ENCODE data around the gene SIM2.

The SIM2 gene

GRCh38 chr21:36710729-36711048 is 11.8 kb downstream of the SIM2 start:
- no peak for TF ChIP-seq CTCF (IDR thresholded peaks at IDR 0.05; ENCODE audit: low read depth, low read length)
- in situ Hi-C loops (cut with HindIII; ENCODE audit: low sequenced_read_pairs) = no loop called here
- DNase-seq (ENCODE audit: low read depth, low spot score) = no peak
- no peak overlapping the region for H3K4me3 ChIP-seq (ENCODE audit: low read depth, low read length)

- no peak overlapping the region for H3K4me3 ChIP-seq (ENCODE audit: low read depth, low read length)
- no peak for TF ChIP-seq CTCF (IDR thresholded peaks at IDR 0.05; ENCODE audit: low read depth, low read length)
- in situ Hi-C loops (cut with HindIII; ENCODE audit: low sequenced_read_pairs) = no loop called here
- no peak for DNase-seq (ENCODE audit: low read depth, low spot score)
Measured at GRCh38 chr21:36713746-36714145, 14.8 kb downstream of the SIM2 start.

DNA sequence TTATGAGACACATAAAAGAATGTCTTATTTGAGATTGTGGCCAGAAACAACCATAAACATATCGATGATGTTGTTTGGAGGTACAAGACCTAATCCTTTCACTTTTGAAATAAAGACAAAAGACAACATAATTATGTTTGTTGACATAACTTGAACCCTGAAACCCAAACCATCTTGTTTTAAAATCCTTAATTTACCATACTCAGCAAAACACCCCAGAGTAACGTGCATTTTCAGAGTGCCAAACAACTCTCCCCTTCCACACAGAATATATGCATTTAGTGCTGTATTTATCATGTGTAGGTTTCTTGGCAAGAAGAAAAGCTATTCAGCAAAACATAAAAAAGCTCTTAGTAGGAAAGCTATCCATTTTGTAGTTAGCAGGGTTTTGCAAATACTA is 17.5 kb downstream of the SIM2 start:
- in situ Hi-C loops (cut with HindIII; ENCODE audit: low sequenced_read_pairs) = no loop called here
- no peak for DNase-seq (ENCODE audit: low read depth, low spot score)
- TF ChIP-seq CTCF (IDR thresholded peaks at IDR 0.05; ENCODE audit: low read depth, low read length) = no peak
- no peak overlapping the region for H3K4me3 ChIP-seq (ENCODE audit: low read depth, low read length)

GRCh38 chr21:36716836-36717235 is 17.9 kb downstream of the SIM2 start:
- no peak for DNase-seq (ENCODE audit: low read depth, low spot score)
- in situ Hi-C loops (cut with HindIII; ENCODE audit: low sequenced_read_pairs) = no loop called here

DNA sequence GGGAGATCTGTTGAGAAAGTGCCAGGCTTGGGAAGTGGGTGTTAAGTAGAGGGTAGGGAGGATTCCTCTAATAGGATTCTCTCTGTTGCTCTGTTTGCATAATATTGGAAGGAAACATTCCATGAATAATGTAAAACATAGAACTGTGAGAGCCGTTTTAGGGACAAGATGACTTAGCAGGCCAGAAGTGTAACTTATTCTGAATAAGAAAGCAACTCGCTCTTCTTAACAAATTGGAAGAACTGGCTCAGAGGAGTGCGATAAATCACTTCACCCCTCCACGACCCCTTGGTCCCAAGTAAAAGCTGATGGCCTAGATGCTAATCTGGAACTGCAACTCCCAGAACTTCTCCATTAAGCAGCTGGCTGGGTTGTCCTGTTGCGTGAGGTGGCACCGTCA is 19.1 kb downstream of the SIM2 start:
- no peak for TF ChIP-seq CTCF (IDR thresholded peaks at IDR 0.05; ENCODE audit: low read depth, low read length)
- no peak for DNase-seq (ENCODE audit: low read depth, low spot score)
- in situ Hi-C loops (cut with HindIII; ENCODE audit: low sequenced_read_pairs) = no loop called here
- no peak overlapping the region for H3K4me3 ChIP-seq (ENCODE audit: low read depth, low read length)

More at GRCh38 chr21:36716836-36717235, 17.9 kb downstream of the SIM2 start:
- no peak overlapping the region for H3K4me3 ChIP-seq (ENCODE audit: low read depth, low read length)
- TF ChIP-seq CTCF (IDR thresholded peaks at IDR 0.05; ENCODE audit: low read depth, low read length) = no peak

DNA sequence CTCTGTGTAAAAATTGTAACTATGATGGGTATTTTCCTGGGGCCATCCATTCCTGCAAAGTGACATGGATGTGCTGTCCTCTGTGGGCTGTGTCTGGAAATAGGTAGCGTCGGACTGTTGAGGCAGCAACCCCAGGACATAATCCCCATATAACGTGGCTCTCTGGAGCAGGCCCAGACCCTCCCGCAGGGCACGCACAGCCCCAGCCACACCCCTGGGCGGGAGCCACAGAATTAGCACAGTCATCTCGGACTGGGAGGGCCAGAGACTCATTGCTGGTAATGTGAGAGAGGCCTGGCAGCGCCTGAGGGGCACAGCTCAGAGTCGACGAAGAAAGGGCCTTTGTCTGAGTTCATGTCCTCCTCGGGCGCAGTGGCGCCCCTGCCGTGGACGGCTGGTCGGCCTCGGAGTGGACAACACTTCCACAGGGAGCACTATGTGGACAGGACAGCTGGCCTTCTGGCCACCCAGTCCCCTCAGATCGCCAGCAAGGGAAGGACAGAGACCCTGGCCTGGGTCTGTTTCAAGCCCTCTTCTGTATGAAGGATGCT is 20.1 kb downstream of the SIM2 start:
- H3K4me3 ChIP-seq (ENCODE audit: low read depth, low read length) = no peak overlapping the region
- DNase-seq (ENCODE audit: low read depth, low spot score) = no peak
- in situ Hi-C loops (cut with HindIII; ENCODE audit: low sequenced_read_pairs) = no loop called here
- TF ChIP-seq CTCF (IDR thresholded peaks at IDR 0.05; ENCODE audit: low read depth, low read length) = no peak

GRCh38 chr21:36719614-36720013 is 20.7 kb downstream of the SIM2 start:
- H3K4me3 ChIP-seq (ENCODE audit: low read depth, low read length) = no peak overlapping the region
- in situ Hi-C loops (cut with HindIII; ENCODE audit: low sequenced_read_pairs) = no loop called here
- TF ChIP-seq CTCF (IDR thresholded peaks at IDR 0.05; ENCODE audit: low read depth, low read length) = no peak
- DNase-seq (ENCODE audit: low read depth, low spot score) = no peak
